SK-N-SH (cell line): ENCODE measurements around the gene ADGRG2. TPM values are rescaled to one million over a fixed set of nuclear protein-coding genes. Genes with fewer than 3 reads are reported as not detected.

ENCODE experiments used
- CTCF ChIA-PET: fragments of 300-600, 350-600 bp; formaldehyde crosslinking; extraction: SDS; loops from one replicate; lab custom pipeline; 2021; lab: Yijun Ruan, JAX
- POLR2A ChIA-PET: fragments of 350-600 bp; sonication (Branson Sonifier 250); formaldehyde crosslinking; extraction: SDS; loops from one replicate; lab custom pipeline; 2020; ENCODE audit warnings: antibody characterized with exemption, inconsistent platforms; lab: Yijun Ruan, JAX
- DNase-seq: peaks from one replicate; pipeline ENCODE4 v3.0.0; 2012
- H2AFZ ChIP-seq: fragments of 200-600 bp; sonication (generic); 2 replicates; pipeline ENCODE4 v1.8.1; 2016; ENCODE audit warnings: antibody characterized with exemption, mild to moderate bottlenecking, low read depth
- H3F3A ChIP-seq: fragments of 200-600 bp; sonication (generic); replicated peaks from 2 replicates; pipeline ENCODE3; 2016; ENCODE audit warnings: antibody characterized with exemption, mild to moderate bottlenecking; ENCODE audit not compliant: insufficient read depth
- H3K27ac ChIP-seq, 2 experiments: fragments of 200-500 bp in 1 of 2; fragments of 200-600 bp in 1 of 2; sonication (Bioruptor generic) in 1 of 2; sonication (generic), shearing (Covaris generic) in 1 of 2; 2 replicates each; pipeline versions ENCODE4 v1.5.1 to v1.6.1; 2014 to 2016; ENCODE audit warnings: low read depth in 2 of 2, inconsistent platforms in 1 of 2, low read length in 1 of 2, mild to moderate bottlenecking in 1 of 2, mixed read lengths in 1 of 2
- H3K27me3 ChIP-seq: fragments of 200-600 bp; sonication (generic), shearing (Covaris generic); 2 replicates; pipeline ENCODE4 v1.6.1; 2016; ENCODE audit warnings: mixed run types; ENCODE audit not compliant: insufficient read depth
- H3K36me3 ChIP-seq, 2 experiments: fragments of 200-500 bp in 1 of 2; fragments of 200-600 bp in 1 of 2; sonication (Bioruptor generic) in 1 of 2; sonication (generic) in 1 of 2; replicated peaks in 1 of 2; 2 replicates each; pipeline versions ENCODE3 to v1.5.1; 2014 to 2016; ENCODE audit warnings: low read length in 1 of 2, mild to moderate bottlenecking in 1 of 2; ENCODE audit not compliant: insufficient read depth in 2 of 2, control insufficient read depth in 1 of 2
- H3K4me1 ChIP-seq, 2 experiments: fragments of 200-500 bp in 1 of 2; fragments of 200-600 bp in 1 of 2; sonication (Bioruptor generic) in 1 of 2; sonication (generic), shearing (Covaris generic) in 1 of 2; 2 replicates each; pipeline versions ENCODE4 v1.5.1 to v1.6.1; 2014 to 2016; ENCODE audit warnings: low read depth in 1 of 2, low read length in 1 of 2, mixed run types in 1 of 2; ENCODE audit not compliant: insufficient read depth in 2 of 2, control insufficient read depth in 1 of 2
- H3K4me2 ChIP-seq: fragments of 200-600 bp; sonication (generic), shearing (Covaris generic); 2 replicates; pipeline ENCODE4 v1.6.1; 2017; ENCODE audit warnings: mixed run types
- H3K4me3 ChIP-seq, 2 experiments: fragments of 200-500 bp in 1 of 2; fragments of 200-600 bp in 1 of 2; sonication (Bioruptor generic) in 1 of 2; sonication (generic), shearing (Covaris generic) in 1 of 2; 2 replicates each; pipeline versions ENCODE4 v1.5.1 to v1.8.1; 2014 to 2016; ENCODE audit warnings: low read depth in 2 of 2, inconsistent platforms in 1 of 2, low read length in 1 of 2, mild to moderate bottlenecking in 1 of 2, mixed read lengths in 1 of 2, moderate library complexity in 1 of 2
- H3K79me2 ChIP-seq: fragments of 200-600 bp; sonication (generic); 2 replicates; pipeline ENCODE4 v1.8.1; 2017; ENCODE audit warnings: mild to moderate bottlenecking; ENCODE audit not compliant: insufficient read depth
- H3K9ac ChIP-seq: fragments of 200-600 bp; sonication (generic); 2 replicates; pipeline ENCODE4 v1.6.1; 2017; ENCODE audit warnings: mixed run types
- H3K9me2 ChIP-seq: fragments of 200-600 bp; sonication (generic); 2 replicates; pipeline ENCODE4 v1.6.1; 2017; ENCODE audit warnings: mixed run types
- H3K9me3 ChIP-seq: fragments of 200-600 bp; sonication (generic); 2 replicates; pipeline ENCODE4 v1.6.1; 2017; ENCODE audit warnings: mixed run types, mild to moderate bottlenecking, moderate library complexity
- H4K20me1 ChIP-seq: fragments of 200-600 bp; sonication (generic); 2 replicates; pipeline ENCODE4 v1.6.1; 2017; ENCODE audit warnings: mild to moderate bottlenecking, mixed run types; ENCODE audit not compliant: insufficient read depth
- CTCF ChIP-seq: fragments of 200-600 bp; sonication (generic); IDR thresholded peaks from 2 replicates; pipeline ENCODE4 v1.6.1; 2017; ENCODE audit warnings: antibody characterized with exemption, mild to moderate bottlenecking, moderate library complexity
- ELF1 ChIP-seq: IDR thresholded peaks from 2 replicates; pipeline ENCODE4 v1.4.0; 2012
- EP300 ChIP-seq, 2 experiments: IDR thresholded peaks; 2 replicates each; pipeline versions ENCODE4 v1.4.0 to v1.6.1; 2012; ENCODE audit warnings: borderline replicate concordance in 1 of 2, low read depth in 1 of 2, low read length in 1 of 2
- EZH2phosphoT487 ChIP-seq: fragments of 200-600 bp; sonication (generic); IDR thresholded peaks from 2 replicates; pipeline ENCODE4 v1.6.1; 2017; ENCODE audit warnings: low read depth, mixed run types, mild to moderate bottlenecking, antibody characterized with exemption, moderate library complexity, borderline replicate concordance
- FOSL2 ChIP-seq: IDR thresholded peaks from 2 replicates; pipeline ENCODE4 v1.4.0; 2012; ENCODE audit warnings: low read depth, mild to moderate bottlenecking, moderate library complexity, borderline replicate concordance
- FOXJ3 ChIP-seq: sonication (generic); formaldehyde crosslinking; IDR thresholded peaks from 2 replicates; pipeline ENCODE4 v1.5.1; 2020; ENCODE audit warnings: mild to moderate bottlenecking, missing genetic modification reagents
- GABPA ChIP-seq: IDR thresholded peaks from 2 replicates; pipeline ENCODE4 v1.4.0; 2012; ENCODE audit warnings: low read depth, mild to moderate bottlenecking
- IRF3 ChIP-seq: fragments of 150-350 bp; IDR thresholded peaks from 2 replicates; pipeline ENCODE4 v1.6.1; 2016; ENCODE audit warnings: mild to moderate bottlenecking, low read depth, low read length
- JUND ChIP-seq: IDR thresholded peaks from 2 replicates; pipeline ENCODE4 v1.4.0; 2012
- MAX ChIP-seq: IDR thresholded peaks from 2 replicates; pipeline ENCODE4 v1.4.0; 2012; ENCODE audit warnings: low read depth
- NFIC ChIP-seq: IDR thresholded peaks from 2 replicates; pipeline ENCODE4 v1.4.0; 2012; ENCODE audit warnings: borderline replicate concordance
- NRF1 ChIP-seq: IDR thresholded peaks from 2 replicates; pipeline ENCODE4 v1.6.1; 2012; ENCODE audit warnings: low read depth, mild to moderate bottlenecking, low read length
- PBX3 ChIP-seq: IDR thresholded peaks from 2 replicates; pipeline ENCODE4; 2012
- POLR2AphosphoS5 ChIP-seq: IDR thresholded peaks from 2 replicates; pipeline ENCODE4 v1.6.1; 2012; ENCODE audit warnings: low read depth, low read length
- RAD21 ChIP-seq: IDR thresholded peaks from 2 replicates; pipeline ENCODE4 v1.6.1; 2012; ENCODE audit warnings: mild to moderate bottlenecking, low read length
- RFX5 ChIP-seq: IDR thresholded peaks from 2 replicates; pipeline ENCODE4 v1.6.1; 2012; ENCODE audit warnings: mild to moderate bottlenecking, improper control_type of control experiment, low read length
- RXRA ChIP-seq: IDR thresholded peaks from 2 replicates; pipeline ENCODE4 v1.4.0; 2012; ENCODE audit warnings: low read depth, mild to moderate bottlenecking, borderline replicate concordance
- SIN3A ChIP-seq: IDR thresholded peaks from 2 replicates; pipeline ENCODE4 v1.6.1; 2012; ENCODE audit warnings: low read depth, mild to moderate bottlenecking, low read length, moderate library complexity, borderline replicate concordance
- SMC3 ChIP-seq: IDR thresholded peaks from 2 replicates; pipeline ENCODE4 v1.6.1; 2012; ENCODE audit warnings: low read depth, low read length, improper control_type of control experiment
- TAF1 ChIP-seq: IDR thresholded peaks from 2 replicates; pipeline ENCODE4 v1.6.1; 2012; ENCODE audit warnings: low read depth, mild to moderate bottlenecking, low read length, moderate library complexity, borderline replicate concordance
- USF1 ChIP-seq: IDR thresholded peaks from 2 replicates; pipeline ENCODE4 v1.4.0; 2012; ENCODE audit warnings: low read depth, borderline replicate concordance
- YY1 ChIP-seq: IDR thresholded peaks from 2 replicates; pipeline ENCODE4 v1.4.0; 2012; ENCODE audit warnings: low read depth, mild to moderate bottlenecking
- WGBS: methylation state at CpG from one replicate; pipeline ENCODE4 v1.1.6; 2017; ENCODE audit warnings: low lambda C conversion rate; 5-methylcytosine and 5-hydroxymethylcytosine counted together
- polyA plus RNA-seq, 3 experiments: library from polyadenylated mRNA; depleted of rRNA; stranded (reverse); fragments of >200 nt; gene quantifications; 2 replicates each; pipeline ENCODE4 v1.2.3, GENCODE V29; 2012

The ADGRG2 gene
- polyA plus RNA-seq, 1 of the 3 experiments (the other 2 are of a cell fraction) = 0.08 TPM

GRCh38 chrX:18997916-18998315 is 124.4 kb downstream of the ADGRG2 start (continued):
- TF ChIP-seq TAF1 (no peak), NRF1 (no peak), GABPA (no peak), JUND (no peak), SIN3A (no peak)

DNA sequence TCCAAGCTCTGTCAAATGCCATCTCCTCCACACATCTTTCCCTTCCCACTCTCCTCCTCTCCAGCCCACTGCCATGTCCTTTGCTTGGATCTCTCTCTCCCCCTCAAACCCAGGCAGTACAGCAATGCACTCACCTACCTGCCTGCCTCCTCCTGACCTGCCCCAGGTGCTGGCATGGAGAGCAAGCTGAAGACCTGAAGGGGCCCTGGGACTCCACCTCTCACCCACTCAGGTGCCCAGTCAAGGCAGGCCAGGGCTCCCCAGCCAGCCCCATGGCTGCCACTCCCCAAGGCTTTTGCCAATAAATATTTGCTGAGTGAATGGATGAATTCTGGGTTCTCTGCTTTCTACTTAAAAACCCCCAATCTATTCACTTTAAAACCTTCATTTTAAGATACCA is 125.7 kb downstream of the ADGRG2 start:
- TF ChIP-seq RXRA (no peak), PBX3 (no peak), ELF1 (no peak), RFX5 (no peak), SMC3 (no peak), USF1 (no peak), SIN3A (no peak), POLR2AphosphoS5 (no peak), CTCF (no peak)
- no peaks in the 10 kb centered on the region for H3K36me3 ChIP-seq
- no peak overlapping the region for H3K27ac ChIP-seq
- H3K9ac ChIP-seq = no peak overlapping the region
- H3K4me3 ChIP-seq = no peak overlapping the region
- no peaks in the 10 kb centered on the region for H3K9me3 ChIP-seq
- no peaks in the 10 kb centered on the region for H3K27me3 ChIP-seq
- no peaks in the 10 kb centered on the region; a peak in 1 of 4 replicates for H3K4me1 ChIP-seq
- no peaks in the 10 kb centered on the region for H3K9me2 ChIP-seq
- ChIA-PET CTCF (interaction anchor here (1.0 kb wide), 1 partner anchor 64 kb away, joined by 3 read pairs; no protein-coding TSS in a partner anchor), POLR2A (no interaction called here)
- peaks cover 3% of the 10 kb centered on the region for H3F3A ChIP-seq
- H3K79me2 ChIP-seq = no peaks in the 10 kb centered on the region
- no peaks in the 10 kb centered on the region for H4K20me1 ChIP-seq
- no peak overlapping the region for H3K4me2 ChIP-seq
- DNase-seq = no peak
- H2AFZ ChIP-seq = no peak overlapping the region

DNA sequence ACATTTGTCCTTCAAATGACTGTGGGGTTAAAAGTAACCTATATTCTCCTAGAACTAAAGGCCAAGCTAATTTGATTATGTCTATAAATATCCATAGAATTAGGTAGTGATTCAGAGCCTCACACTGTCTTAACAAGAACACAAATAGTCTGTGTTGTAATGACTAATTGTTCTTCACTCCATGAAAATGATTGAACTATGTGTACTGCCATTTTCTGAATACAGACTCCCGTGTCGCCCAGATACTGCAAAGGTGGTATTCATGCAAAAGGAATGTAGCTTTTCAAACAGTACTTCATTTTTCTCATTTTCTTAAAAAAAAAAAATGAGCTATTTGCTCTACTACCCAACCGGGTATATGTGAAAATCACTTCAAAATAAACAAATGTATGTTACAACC is 127.0 kb downstream of the ADGRG2 start:
- peak overlapping the region; percentile 14; the same call in 1 of the 2 replicates for H3K4me2 ChIP-seq
- no peaks in the 10 kb centered on the region for H3K27me3 ChIP-seq
- H2AFZ ChIP-seq = peak overlapping the region; percentile 73
- H3K9me2 ChIP-seq = no peaks in the 10 kb centered on the region
- no peaks in the 10 kb centered on the region for H4K20me1 ChIP-seq
- no peak overlapping the region for H3K4me3 ChIP-seq
- H3K4me1 ChIP-seq = no peaks in the 10 kb centered on the region; a peak in 1 of 4 replicates
- H3F3A ChIP-seq = peaks cover 3% of the 10 kb centered on the region
- peak overlapping the region; percentile 31; the same call in 1 of the 2 replicates for H3K9ac ChIP-seq
- 2% methylated on average over 3 of the region's 3 CpGs for WGBS
- no peak for DNase-seq
- ChIA-PET POLR2A (no interaction called here), CTCF (interaction anchor here (2.0 kb wide), 1 partner anchor 339 kb away, joined by 4 read pairs; no protein-coding TSS in a partner anchor)
- peak overlapping the region in 1 of 2 experiments; percentile 71; a peak in 3 of 4 replicates for H3K27ac ChIP-seq
- no peaks in the 10 kb centered on the region for H3K9me3 ChIP-seq
- TF ChIP-seq FOSL2 (0 out of 2 replicates have a peak, but pooled peaks have one; percentile 12), RAD21 (no peak), IRF3 (no peak), POLR2AphosphoS5 (no peak), MAX (no peak), EZH2phosphoT487 (no peak), FOXJ3 (CRISPR knock-in tag) (no peak), YY1 (no peak), SIN3A (no peak), NFIC (no peak), EP300 (IDR thresholded peaks at IDR 0.05; ENCODE audit: borderline replicate concordance in 1 of 2, low read depth in 1 of 2, low read length in 1 of 2) (no peak), JUND (0 out of 2 replicates have a peak, but pooled peaks have one; percentile 20), ELF1 (no peak), TAF1 (no peak), SMC3 (no peak)
- no peaks in the 10 kb centered on the region for H3K79me2 ChIP-seq
- H3K36me3 ChIP-seq = no peaks in the 10 kb centered on the region
